ENCODE measurements around the gene GAL3ST1.

- TF ChIP-seq EP300 (IDR thresholded peaks at IDR 0.05) (no peak), POLR2A (IDR thresholded peaks at IDR 0.05; ENCODE audit: low read depth) (no peak), POLR2AphosphoS5 (IDR thresholded peaks at IDR 0.05) (no peak)
- TF ChIP-seq, protein P1, sequence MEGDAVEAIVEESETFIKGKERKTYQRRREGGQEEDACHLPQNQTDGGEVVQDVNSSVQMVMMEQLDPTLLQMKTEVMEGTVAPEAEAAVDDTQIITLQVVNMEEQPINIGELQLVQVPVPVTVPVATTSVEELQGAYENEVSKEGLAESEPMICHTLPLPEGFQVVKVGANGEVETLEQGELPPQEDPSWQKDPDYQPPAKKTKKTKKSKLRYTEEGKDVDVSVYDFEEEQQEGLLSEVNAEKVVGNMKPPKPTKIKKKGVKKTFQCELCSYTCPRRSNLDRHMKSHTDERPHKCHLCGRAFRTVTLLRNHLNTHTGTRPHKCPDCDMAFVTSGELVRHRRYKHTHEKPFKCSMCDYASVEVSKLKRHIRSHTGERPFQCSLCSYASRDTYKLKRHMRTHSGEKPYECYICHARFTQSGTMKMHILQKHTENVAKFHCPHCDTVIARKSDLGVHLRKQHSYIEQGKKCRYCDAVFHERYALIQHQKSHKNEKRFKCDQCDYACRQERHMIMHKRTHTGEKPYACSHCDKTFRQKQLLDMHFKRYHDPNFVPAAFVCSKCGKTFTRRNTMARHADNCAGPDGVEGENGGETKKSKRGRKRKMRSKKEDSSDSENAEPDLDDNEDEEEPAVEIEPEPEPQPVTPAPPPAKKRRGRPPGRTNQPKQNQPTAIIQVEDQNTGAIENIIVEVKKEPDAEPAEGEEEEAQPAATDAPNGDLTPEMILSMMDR (IDR thresholded peaks at IDR 0.05), result no peak
These were observed 27.6 kb upstream of the GAL3ST1 start for GRCh38 chr22:30602049-30602448.

Data from esophagus muscularis mucosa (tissue), 4 donors.